ENCODE measurements around the gene METTL22.

GRCh38 chr16:8587065-8587464, 34.4 kb upstream of the METTL22 start:
- TF ChIP-seq, protein P1, sequence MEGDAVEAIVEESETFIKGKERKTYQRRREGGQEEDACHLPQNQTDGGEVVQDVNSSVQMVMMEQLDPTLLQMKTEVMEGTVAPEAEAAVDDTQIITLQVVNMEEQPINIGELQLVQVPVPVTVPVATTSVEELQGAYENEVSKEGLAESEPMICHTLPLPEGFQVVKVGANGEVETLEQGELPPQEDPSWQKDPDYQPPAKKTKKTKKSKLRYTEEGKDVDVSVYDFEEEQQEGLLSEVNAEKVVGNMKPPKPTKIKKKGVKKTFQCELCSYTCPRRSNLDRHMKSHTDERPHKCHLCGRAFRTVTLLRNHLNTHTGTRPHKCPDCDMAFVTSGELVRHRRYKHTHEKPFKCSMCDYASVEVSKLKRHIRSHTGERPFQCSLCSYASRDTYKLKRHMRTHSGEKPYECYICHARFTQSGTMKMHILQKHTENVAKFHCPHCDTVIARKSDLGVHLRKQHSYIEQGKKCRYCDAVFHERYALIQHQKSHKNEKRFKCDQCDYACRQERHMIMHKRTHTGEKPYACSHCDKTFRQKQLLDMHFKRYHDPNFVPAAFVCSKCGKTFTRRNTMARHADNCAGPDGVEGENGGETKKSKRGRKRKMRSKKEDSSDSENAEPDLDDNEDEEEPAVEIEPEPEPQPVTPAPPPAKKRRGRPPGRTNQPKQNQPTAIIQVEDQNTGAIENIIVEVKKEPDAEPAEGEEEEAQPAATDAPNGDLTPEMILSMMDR (IDR thresholded peaks at IDR 0.05; ENCODE audit: extremely low read depth in 1 of 2, insufficient read depth in 1 of 2, low read depth in 1 of 2, low read length in 2 of 2), result no peak
- TF ChIP-seq POLR2A (IDR thresholded peaks at IDR 0.05; ENCODE audit: low read depth, low read length), result no peak
- no peak for TF ChIP-seq POLR2AphosphoS5 (IDR thresholded peaks at IDR 0.05; ENCODE audit: insufficient read depth, low read depth, low read length)
- no peak for TF ChIP-seq EZH2 (IDR thresholded peaks at IDR 0.05; ENCODE audit: borderline replicate concordance, low read depth, low read length, severe bottlenecking)
